ENCODE results near the gene XRCC3.

DNA sequence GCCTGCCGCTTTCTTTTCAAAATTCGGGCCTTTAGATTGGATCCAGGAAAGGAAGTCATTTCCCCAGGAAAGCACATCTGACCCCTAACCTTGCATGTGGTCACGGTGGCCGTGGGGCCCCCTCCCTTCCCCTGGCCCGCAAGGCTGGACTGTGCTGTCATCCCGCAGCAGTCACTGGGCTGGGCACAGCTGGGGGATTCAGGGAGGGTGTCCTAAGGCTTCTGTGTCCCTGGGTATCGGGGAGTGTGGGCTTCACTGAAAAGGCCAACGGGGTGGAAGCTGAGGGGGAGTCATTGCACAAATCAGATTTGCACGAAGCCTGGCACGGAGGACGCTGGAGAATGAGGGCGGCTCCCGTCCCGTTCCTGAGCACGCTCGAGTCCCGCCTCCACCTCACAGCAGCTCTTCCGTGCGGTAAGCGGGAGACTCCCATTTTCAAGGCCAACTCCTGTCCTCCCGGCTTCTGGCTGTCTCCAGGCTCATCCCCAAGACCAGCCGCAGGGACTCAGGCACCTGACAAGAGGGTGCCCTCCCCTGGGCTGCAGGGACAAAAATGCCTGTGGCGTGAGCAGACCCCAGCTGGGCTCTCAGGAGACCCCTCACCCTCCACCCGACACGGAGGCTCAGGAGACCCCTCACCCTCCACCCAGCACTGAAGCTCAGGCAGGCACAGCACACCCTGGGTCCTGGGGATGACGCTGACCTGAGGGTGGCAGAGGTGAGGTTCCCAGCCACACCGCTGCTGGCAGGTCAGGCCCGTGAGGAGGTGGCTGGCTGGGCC is 9.6 kb downstream of the XRCC3 start:
- TF ChIP-seq, protein P1, sequence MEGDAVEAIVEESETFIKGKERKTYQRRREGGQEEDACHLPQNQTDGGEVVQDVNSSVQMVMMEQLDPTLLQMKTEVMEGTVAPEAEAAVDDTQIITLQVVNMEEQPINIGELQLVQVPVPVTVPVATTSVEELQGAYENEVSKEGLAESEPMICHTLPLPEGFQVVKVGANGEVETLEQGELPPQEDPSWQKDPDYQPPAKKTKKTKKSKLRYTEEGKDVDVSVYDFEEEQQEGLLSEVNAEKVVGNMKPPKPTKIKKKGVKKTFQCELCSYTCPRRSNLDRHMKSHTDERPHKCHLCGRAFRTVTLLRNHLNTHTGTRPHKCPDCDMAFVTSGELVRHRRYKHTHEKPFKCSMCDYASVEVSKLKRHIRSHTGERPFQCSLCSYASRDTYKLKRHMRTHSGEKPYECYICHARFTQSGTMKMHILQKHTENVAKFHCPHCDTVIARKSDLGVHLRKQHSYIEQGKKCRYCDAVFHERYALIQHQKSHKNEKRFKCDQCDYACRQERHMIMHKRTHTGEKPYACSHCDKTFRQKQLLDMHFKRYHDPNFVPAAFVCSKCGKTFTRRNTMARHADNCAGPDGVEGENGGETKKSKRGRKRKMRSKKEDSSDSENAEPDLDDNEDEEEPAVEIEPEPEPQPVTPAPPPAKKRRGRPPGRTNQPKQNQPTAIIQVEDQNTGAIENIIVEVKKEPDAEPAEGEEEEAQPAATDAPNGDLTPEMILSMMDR (IDR thresholded peaks at IDR 0.05): no peak
- TF ChIP-seq POLR2A (IDR thresholded peaks at IDR 0.05): no peak
